ENCODE data around the gene PPP1R13L. TPM values are rescaled to one million over a fixed set of nuclear protein-coding genes. Genes with fewer than 3 reads are reported as not detected.

Gene PPP1R13L
- total and polyA plus RNA-seq, 12 donors = 85.2 to 265 (median 166) TPM

- ATAC-seq (no peak), DNase-seq (no peak)
- 86 to 93% methylated on average over 17 of the region's 17 CpGs for WGBS, 2 donors
- intact Hi-C loops (cut with DNase I) = no loop called here
- Histone ChIP-seq H3K4me3 (no peak overlapping the region), H3K36me3 (peaks cover 0 to 35% (median 0%) of the 10 kb centered on the region in 9 donors), H3K27me3 (peaks cover 0 to 31% (median 21%) of the 10 kb centered on the region in 7 donors), H3K9me3 (no peaks in the 10 kb centered on the region), H3K4me1 (no peaks in the 10 kb centered on the region), H3K27ac (no peak overlapping the region)
- no peak for TF ChIP-seq CTCF (IDR thresholded peaks at IDR 0.05)
Observed at GRCh38 chr19:45349430-45349941, 55.4 kb downstream of the PPP1R13L start.

GRCh38 chr19:45349126-45349415, 55.8 kb downstream of the PPP1R13L start:
- peaks cover 0 to 31% (median 0%) of the 10 kb centered on the region in 9 donors for H3K36me3 ChIP-seq
- intact Hi-C loops (cut with DNase I) = no loop called here
- no peak for ATAC-seq

GRCh38 chr19:45348367-45349125, 56.3 kb downstream of the PPP1R13L start:
- no peak for TF ChIP-seq CTCF (IDR thresholded peaks at IDR 0.05)
- WGBS, 2 donors = 75 to 81% methylated on average over 23 of the region's 23 CpGs
- peaks cover 0 to 31% (median 22%) of the 10 kb centered on the region in 7 donors for H3K27me3 ChIP-seq

More at GRCh38 chr19:45349126-45349415, 55.8 kb downstream of the PPP1R13L start:
- Histone ChIP-seq H3K4me1 (no peaks in the 10 kb centered on the region), H3K27me3 (peaks cover 0 to 31% (median 22%) of the 10 kb centered on the region in 7 donors), H3K4me3 (no peak overlapping the region), H3K27ac (no peak overlapping the region), H3K9me3 (no peaks in the 10 kb centered on the region)
- WGBS, 2 donors = 62 to 79% methylated on average over 3 of the region's 3 CpGs
- TF ChIP-seq CTCF (IDR thresholded peaks at IDR 0.05) = no peak
- no peak for DNase-seq

GRCh38 chr19:45347570-45348366, 57.1 kb downstream of the PPP1R13L start:
- Histone ChIP-seq H3K4me1 (no peaks in the 10 kb centered on the region), H3K36me3 (peaks cover 0 to 18% (median 0%) of the 10 kb centered on the region in 9 donors), H3K9me3 (no peaks in the 10 kb centered on the region), H3K27me3 (peaks cover 0 to 31% (median 22%) of the 10 kb centered on the region in 7 donors), H3K27ac (no peak overlapping the region), H3K4me3 (no peak overlapping the region)
- 66 to 68% methylated on average over 25 of the region's 25 CpGs for WGBS, 2 donors
- no peak for TF ChIP-seq CTCF (IDR thresholded peaks at IDR 0.05)
- intact Hi-C loops (cut with DNase I) = no loop called here
- DNase-seq = no peak
- ATAC-seq = peak in 1 of 8 donors; percentile 13

More at GRCh38 chr19:45348367-45349125, 56.3 kb downstream of the PPP1R13L start:
- no peak overlapping the region for H3K27ac ChIP-seq
- no peaks in the 10 kb centered on the region for H3K4me1 ChIP-seq
- H3K9me3 ChIP-seq = no peaks in the 10 kb centered on the region
- intact Hi-C loops (cut with DNase I) = no loop called here
- ATAC-seq = no peak
- H3K4me3 ChIP-seq = no peak overlapping the region
- H3K36me3 ChIP-seq = peaks cover 0 to 26% (median 0%) of the 10 kb centered on the region in 9 donors
- DNase-seq = no peak

Measured in heart right ventricle (tissue), 16 donors.